MM.1S (cell line): ENCODE measurements around the gene NTN4.

Experiments
- DNase-seq: peaks from one replicate; pipeline ENCODE4 v3.0.0-alpha.2; 2015
- H2AFZ ChIP-seq: fragments of 300-600 bp; sonication (generic); 2 replicates; pipeline ENCODE4 v1.6.0; 2016; ENCODE audit warnings: antibody characterized with exemption, low read length
- H3F3A ChIP-seq: fragments of 300-600 bp; sonication (generic); 2 replicates; pipeline ENCODE4 v1.6.1; 2016; ENCODE audit warnings: mild to moderate bottlenecking, antibody characterized with exemption, low read length, moderate library complexity, mixed read lengths; ENCODE audit not compliant: insufficient read depth
- H3K27ac ChIP-seq: fragments of 300-600 bp; sonication (generic); 2 replicates; pipeline ENCODE4 v1.5.1; 2016; ENCODE audit warnings: mild to moderate bottlenecking, low read length
- H3K27me3 ChIP-seq: fragments of 300-600 bp; sonication (generic); replicated peaks from 2 replicates; pipeline ENCODE4 v1.6.0; 2016; ENCODE audit warnings: low read length; ENCODE audit not compliant: insufficient read depth
- H3K36me3 ChIP-seq: fragments of 300-600 bp; sonication (generic); replicated peaks from 2 replicates; pipeline ENCODE4 v1.6.1; 2016; ENCODE audit warnings: mild to moderate bottlenecking, low read length, mixed read lengths; ENCODE audit not compliant: insufficient read depth
- H3K4me1 ChIP-seq: fragments of 300-600 bp; sonication (generic); 2 replicates; pipeline ENCODE4 v1.6.1; 2016; ENCODE audit warnings: low read length, mixed read lengths
- H3K4me2 ChIP-seq: fragments of 300-600 bp; sonication (generic); 2 replicates; pipeline ENCODE4 v1.6.0; 2016; ENCODE audit warnings: low read depth, low read length
- H3K4me3 ChIP-seq: fragments of 300-600 bp; sonication (generic); 2 replicates; pipeline ENCODE4 v1.5.1; 2016; ENCODE audit warnings: low read length, mixed read lengths
- H3K79me2 ChIP-seq: fragments of 300-600 bp; sonication (generic); 2 replicates; pipeline ENCODE4 v1.6.1; 2016; ENCODE audit warnings: mixed run types, low read length, mixed read lengths
- H3K9ac ChIP-seq: fragments of 300-600 bp; sonication (generic); 2 replicates; pipeline ENCODE4 v1.6.1; 2016; ENCODE audit warnings: low read length, mixed read lengths
- H3K9me2 ChIP-seq: fragments of 300-600 bp; sonication (generic); replicated peaks from 2 replicates; pipeline ENCODE4 v1.6.1; 2016; ENCODE audit warnings: mild to moderate bottlenecking, low read length, mixed read lengths; ENCODE audit not compliant: insufficient read depth
- H3K9me3 ChIP-seq: fragments of 300-600 bp; sonication (generic); replicated peaks from 2 replicates; pipeline ENCODE4 v1.6.1; 2016; ENCODE audit warnings: mild to moderate bottlenecking, low read length, mixed read lengths; ENCODE audit not compliant: insufficient read depth
- H4K20me1 ChIP-seq: fragments of 300-600 bp; sonication (generic); 2 replicates; pipeline ENCODE4 v1.6.1; 2016; ENCODE audit warnings: mild to moderate bottlenecking, low read length, moderate library complexity, mixed read lengths; ENCODE audit not compliant: insufficient read depth
- EZH2 ChIP-seq: fragments of 300-600 bp; sonication (generic); optimal IDR thresholded peaks from 2 replicates; pipeline ENCODE3; 2017; ENCODE audit warnings: low read depth, mild to moderate bottlenecking, antibody characterized with exemption, low read length, mixed read lengths
- EZH2phosphoT487 ChIP-seq: fragments of 300-600 bp; sonication (generic); IDR thresholded peaks from 2 replicates; pipeline ENCODE4 v1.6.1; 2018; ENCODE audit warnings: antibody characterized with exemption, low read length
- TF ChIP-seq, protein P1 (sequence below): fragments of 300-600 bp; sonication (generic); IDR thresholded peaks from 2 replicates; pipeline ENCODE4 v1.5.1; 2016; ENCODE audit warnings: antibody characterized with exemption, low read length, mixed read lengths

NTN4 gene

DNA sequence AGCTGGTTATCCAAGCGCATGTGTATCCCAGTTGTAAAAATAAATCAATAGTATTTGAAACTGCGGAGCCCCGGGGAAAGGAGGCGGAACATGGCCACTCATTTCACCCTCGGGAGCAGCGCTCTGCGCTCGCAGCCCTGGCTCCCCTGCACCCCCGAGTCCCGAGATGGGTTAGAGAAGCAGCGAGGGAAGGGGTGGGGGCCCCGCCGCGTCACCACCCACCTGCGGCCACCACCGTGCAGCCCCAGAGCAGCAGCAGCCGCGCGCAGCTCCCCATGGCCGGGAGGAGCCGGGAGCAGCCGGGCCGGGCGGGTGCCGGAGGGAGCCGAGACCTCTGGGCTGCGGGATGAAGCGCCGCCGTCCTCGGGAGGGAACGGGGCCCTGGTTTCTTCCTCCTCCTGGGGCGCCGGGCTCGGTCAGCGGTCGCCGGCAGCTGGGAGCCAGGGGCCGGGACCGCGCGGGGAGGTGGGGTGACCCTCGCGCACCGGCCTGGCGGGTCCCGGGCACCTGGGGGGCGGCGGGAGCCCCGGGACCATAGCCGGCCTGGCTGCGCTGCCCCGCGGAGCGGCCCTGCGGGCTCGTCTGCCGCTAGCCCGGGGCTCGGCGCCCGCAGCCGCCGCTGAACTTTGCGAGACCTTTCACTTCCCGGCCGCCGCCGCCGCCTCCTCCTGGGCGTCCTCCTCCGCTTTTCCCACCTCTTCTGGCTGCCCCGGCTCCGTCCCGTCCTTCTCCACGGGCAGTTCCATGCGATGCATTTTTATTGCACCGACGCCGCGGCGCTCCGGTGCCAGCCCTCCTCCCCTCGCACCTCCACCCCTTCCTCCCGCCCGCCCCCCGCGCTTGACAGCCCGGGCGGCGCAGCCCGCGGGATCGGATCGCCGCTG lies at the start of gene NTN4:
TSS of gene NTN4 (minus strand) at position 732 of the 884 bp plus-strand sequence. CDS start at position 277, 455 bp downstream.
- Histone ChIP-seq H3K9me3 (no peaks in the 10 kb centered on the region), H3K4me1 (no peaks in the 10 kb centered on the region), H3K79me2 (no peaks in the 10 kb centered on the region), H3K4me2 (peak within 1 kb of the TSS; percentile 97), H3K27ac (no peak within 1 kb of the TSS), H3K36me3 (no peaks in the 10 kb centered on the region), H4K20me1 (no peaks in the 10 kb centered on the region), H3F3A (no peaks in the 10 kb centered on the region), H3K9me2 (no peaks in the 10 kb centered on the region), H3K9ac (no peak within 1 kb of the TSS), H3K4me3 (peak within 1 kb of the TSS; percentile 58), H2AFZ (0 out of 2 replicates have a peak within 1 kb of the TSS, but pooled peaks have one; percentile 34), H3K27me3 (peaks cover 39% of the 10 kb centered on the region)
- DNase-seq = peak; percentile 44
- no peak for TF ChIP-seq EZH2
- TF ChIP-seq, protein P1, sequence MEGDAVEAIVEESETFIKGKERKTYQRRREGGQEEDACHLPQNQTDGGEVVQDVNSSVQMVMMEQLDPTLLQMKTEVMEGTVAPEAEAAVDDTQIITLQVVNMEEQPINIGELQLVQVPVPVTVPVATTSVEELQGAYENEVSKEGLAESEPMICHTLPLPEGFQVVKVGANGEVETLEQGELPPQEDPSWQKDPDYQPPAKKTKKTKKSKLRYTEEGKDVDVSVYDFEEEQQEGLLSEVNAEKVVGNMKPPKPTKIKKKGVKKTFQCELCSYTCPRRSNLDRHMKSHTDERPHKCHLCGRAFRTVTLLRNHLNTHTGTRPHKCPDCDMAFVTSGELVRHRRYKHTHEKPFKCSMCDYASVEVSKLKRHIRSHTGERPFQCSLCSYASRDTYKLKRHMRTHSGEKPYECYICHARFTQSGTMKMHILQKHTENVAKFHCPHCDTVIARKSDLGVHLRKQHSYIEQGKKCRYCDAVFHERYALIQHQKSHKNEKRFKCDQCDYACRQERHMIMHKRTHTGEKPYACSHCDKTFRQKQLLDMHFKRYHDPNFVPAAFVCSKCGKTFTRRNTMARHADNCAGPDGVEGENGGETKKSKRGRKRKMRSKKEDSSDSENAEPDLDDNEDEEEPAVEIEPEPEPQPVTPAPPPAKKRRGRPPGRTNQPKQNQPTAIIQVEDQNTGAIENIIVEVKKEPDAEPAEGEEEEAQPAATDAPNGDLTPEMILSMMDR = no peak
- no peak for TF ChIP-seq EZH2phosphoT487

DNA sequence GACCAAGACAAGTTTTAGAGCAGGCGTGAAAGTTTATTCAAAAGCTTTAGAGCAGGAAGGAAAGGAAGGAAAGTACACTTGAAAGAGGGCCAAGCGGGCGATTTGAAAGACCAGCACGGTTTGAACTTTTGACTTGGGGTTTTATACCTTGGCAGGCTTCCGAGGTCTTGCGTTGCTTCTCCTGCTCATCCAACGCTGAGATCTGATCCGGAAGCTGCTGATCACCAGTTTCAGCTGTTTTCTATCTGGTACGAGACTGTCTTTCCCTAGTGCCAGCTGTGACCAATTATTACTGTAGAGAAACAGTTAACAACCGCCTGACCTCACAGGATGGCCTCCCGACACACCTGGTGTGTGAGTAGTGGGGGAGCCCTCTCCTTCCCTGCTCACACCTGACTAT lies 47.6 kb upstream of the NTN4 start:
- H3K4me3 ChIP-seq = no peak overlapping the region
- H3K27me3 ChIP-seq = no peaks in the 10 kb centered on the region
- no peaks in the 10 kb centered on the region for H3K36me3 ChIP-seq
- H2AFZ ChIP-seq = no peak overlapping the region
- H3K9ac ChIP-seq = no peak overlapping the region
- H4K20me1 ChIP-seq = no peaks in the 10 kb centered on the region
- H3F3A ChIP-seq = no peaks in the 10 kb centered on the region
- H3K9me2 ChIP-seq = no peaks in the 10 kb centered on the region
- H3K79me2 ChIP-seq = no peaks in the 10 kb centered on the region
- H3K4me2 ChIP-seq = peak overlapping the region; percentile 39; the same call in 1 of the 2 replicates
- peak; percentile 68 for DNase-seq
- H3K9me3 ChIP-seq = no peaks in the 10 kb centered on the region
- no peak overlapping the region for H3K27ac ChIP-seq
- no peaks in the 10 kb centered on the region for H3K4me1 ChIP-seq
- TF ChIP-seq EZH2phosphoT487 (no peak), EZH2 (no peak)
- TF ChIP-seq, protein P1 = no peak

DNA sequence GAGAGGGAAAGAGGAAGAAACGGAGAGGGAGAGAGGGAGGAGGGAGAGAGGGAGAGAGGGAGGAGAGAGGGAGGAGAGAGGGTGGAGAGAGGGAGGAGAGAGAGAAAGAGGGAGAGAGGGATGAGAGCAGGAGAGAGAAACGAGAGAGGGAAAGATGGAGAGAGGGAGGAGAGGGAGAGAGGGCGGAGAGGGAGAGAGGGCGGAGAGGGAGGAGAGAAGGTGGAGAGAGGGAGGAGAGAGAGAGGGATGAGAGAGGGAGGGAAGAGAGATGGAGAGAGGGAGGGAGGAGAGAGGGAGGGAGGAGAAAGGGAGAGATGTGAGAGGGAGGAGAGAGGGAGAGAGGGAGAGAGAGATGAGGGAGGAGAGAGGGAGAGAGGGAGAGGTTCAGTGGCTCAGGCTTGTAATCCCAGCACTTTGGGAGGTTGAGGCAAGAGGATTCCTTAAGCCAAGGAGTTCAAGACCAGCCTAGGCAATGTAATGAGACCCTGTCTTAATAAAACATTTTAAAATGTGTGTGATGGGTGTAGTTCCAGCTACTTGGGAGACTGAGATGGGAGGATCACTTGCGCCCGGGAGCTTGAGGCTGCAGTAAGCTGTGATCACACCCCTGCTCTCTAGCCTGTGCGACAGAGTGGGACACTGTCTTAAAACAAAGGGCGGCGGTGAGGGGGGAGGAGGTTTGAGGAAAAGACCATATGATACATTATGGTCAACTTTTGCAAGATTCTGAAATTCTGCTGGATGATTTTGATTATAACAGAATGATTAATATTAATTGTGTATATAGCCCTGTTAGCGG lies 46.9 kb upstream of the NTN4 start:
- Histone ChIP-seq H3K27ac (no peak overlapping the region), H3K4me3 (no peak overlapping the region), H3K9me3 (no peaks in the 10 kb centered on the region), H3K36me3 (no peaks in the 10 kb centered on the region), H4K20me1 (no peaks in the 10 kb centered on the region), H3K9me2 (no peaks in the 10 kb centered on the region), H3F3A (no peaks in the 10 kb centered on the region), H3K79me2 (no peaks in the 10 kb centered on the region), H3K4me1 (no peaks in the 10 kb centered on the region), H3K9ac (no peak overlapping the region), H2AFZ (no peak overlapping the region), H3K27me3 (no peaks in the 10 kb centered on the region), H3K4me2 (peak overlapping the region; percentile 39; the same call in 1 of the 2 replicates)
- DNase-seq = no peak
- TF ChIP-seq EZH2 = no peak
- TF ChIP-seq, protein P1 = no peak
- TF ChIP-seq EZH2phosphoT487 = no peak
